DND-41 (cell line): ENCODE measurements around the gene ATXN1.

Experiments used
- EZH2 ChIP-seq: IDR thresholded peaks from 3 replicates; pipeline ENCODE4 v1.6.1; 2012; ENCODE audit warnings: borderline replicate concordance, low read depth, mild to moderate bottlenecking, moderate library complexity, low read length, inconsistent platforms; ENCODE audit not compliant: severe bottlenecking
- TF ChIP-seq, protein P1 (sequence below): IDR thresholded peaks from 2 replicates; pipeline ENCODE4 v1.5.1; 2012; ENCODE audit warnings: borderline replicate concordance, low read length, moderate library complexity, mild to moderate bottlenecking; ENCODE audit not compliant: poor library complexity, severe bottlenecking; ENCODE audit errors: extremely low read depth

DNA sequence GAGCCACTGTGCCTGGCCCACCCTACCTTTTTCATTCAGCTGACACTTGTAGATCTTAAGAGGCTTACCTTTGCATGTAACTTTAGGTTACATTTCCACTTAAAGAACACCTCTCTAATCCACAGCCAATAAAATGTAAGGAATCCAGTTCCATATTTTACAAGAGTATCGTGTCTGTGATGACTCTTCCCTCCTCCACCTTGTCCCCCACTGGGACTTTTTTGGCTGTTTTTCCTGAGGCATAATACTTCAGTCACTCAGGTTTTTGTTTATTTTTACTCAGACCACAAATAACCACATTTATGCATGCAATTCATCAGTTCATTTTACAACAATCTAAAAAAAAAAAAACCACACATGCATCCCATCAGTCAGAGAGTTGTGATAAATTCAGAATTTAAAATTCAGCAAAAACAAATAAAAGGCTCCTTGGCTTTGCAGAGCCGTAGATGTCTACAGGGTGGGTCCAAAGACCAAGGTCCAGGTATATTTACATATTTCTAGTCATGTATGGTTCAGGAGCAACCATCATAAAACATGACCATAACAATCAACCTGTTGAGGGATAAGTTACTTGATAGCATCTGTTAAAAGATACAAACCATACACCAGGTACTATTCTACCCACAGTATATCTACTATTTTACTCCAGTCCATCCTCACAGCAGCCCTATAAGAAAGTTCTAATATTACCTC is 9.9 kb downstream of the ATXN1 start:
- TF ChIP-seq, protein P1, sequence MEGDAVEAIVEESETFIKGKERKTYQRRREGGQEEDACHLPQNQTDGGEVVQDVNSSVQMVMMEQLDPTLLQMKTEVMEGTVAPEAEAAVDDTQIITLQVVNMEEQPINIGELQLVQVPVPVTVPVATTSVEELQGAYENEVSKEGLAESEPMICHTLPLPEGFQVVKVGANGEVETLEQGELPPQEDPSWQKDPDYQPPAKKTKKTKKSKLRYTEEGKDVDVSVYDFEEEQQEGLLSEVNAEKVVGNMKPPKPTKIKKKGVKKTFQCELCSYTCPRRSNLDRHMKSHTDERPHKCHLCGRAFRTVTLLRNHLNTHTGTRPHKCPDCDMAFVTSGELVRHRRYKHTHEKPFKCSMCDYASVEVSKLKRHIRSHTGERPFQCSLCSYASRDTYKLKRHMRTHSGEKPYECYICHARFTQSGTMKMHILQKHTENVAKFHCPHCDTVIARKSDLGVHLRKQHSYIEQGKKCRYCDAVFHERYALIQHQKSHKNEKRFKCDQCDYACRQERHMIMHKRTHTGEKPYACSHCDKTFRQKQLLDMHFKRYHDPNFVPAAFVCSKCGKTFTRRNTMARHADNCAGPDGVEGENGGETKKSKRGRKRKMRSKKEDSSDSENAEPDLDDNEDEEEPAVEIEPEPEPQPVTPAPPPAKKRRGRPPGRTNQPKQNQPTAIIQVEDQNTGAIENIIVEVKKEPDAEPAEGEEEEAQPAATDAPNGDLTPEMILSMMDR = no peak
- TF ChIP-seq EZH2 = no peak
